HUES64 (cell line): ENCODE measurements around the gene ZNF618.
"Not testable (repeated sequence)": the region's sequence is repeated elsewhere in the genome, so short reads cannot be mapped to it uniquely, and the experiment has no call there.

Experiments used
- H3K27ac ChIP-seq: 2 replicates; pipeline ENCODE4 v1.7.0; 2013; ENCODE audit warnings: low read depth, low read length, inconsistent platforms
- H3K27me3 ChIP-seq: 2 replicates; pipeline ENCODE4 v1.6.1; 2013; ENCODE audit warnings: mild to moderate bottlenecking, low read length; ENCODE audit not compliant: insufficient read depth
- H3K36me3 ChIP-seq: 2 replicates; pipeline ENCODE4 v1.6.1; 2013; ENCODE audit warnings: mild to moderate bottlenecking, low read length; ENCODE audit not compliant: insufficient read depth
- H3K4me1 ChIP-seq: 2 replicates; pipeline ENCODE4 v1.6.1; 2013; ENCODE audit warnings: mild to moderate bottlenecking, low read length, moderate library complexity; ENCODE audit not compliant: insufficient read depth
- H3K4me3 ChIP-seq: 2 replicates; pipeline ENCODE4 v1.5.1; 2013; ENCODE audit warnings: mild to moderate bottlenecking, low read length, moderate library complexity
- H3K9ac ChIP-seq: 2 replicates; pipeline ENCODE4 v1.6.1; 2013; ENCODE audit warnings: mild to moderate bottlenecking, low read depth, low read length
- H3K9me3 ChIP-seq: 2 replicates; pipeline ENCODE4 v1.6.1; 2013; ENCODE audit warnings: low read depth, low read length; ENCODE audit not compliant: insufficient read depth
- WGBS: fragments of 150-250, 120-280 bp; methylation state at CpG from one replicate; pipeline ENCODE4 v1.1.7; 2013; ENCODE audit warnings: missing lambda C conversion rate; 5-methylcytosine and 5-hydroxymethylcytosine counted together

ZNF618 gene

GRCh38 chr9:114080773-114081440, 204.8 kb downstream of the ZNF618 start:
- Histone ChIP-seq H3K27me3 (no peaks in the 10 kb centered on the region), H3K9ac (no peak overlapping the region), H3K4me3 (no peak overlapping the region), H3K36me3 (no peaks in the 10 kb centered on the region), H3K4me1 (no peaks in the 10 kb centered on the region), H3K9me3 (no peaks in the 10 kb centered on the region), H3K27ac (no peak overlapping the region)
- 87% methylated on average over 7 of the region's 7 CpGs for WGBS

- Histone ChIP-seq H3K9ac (no peak overlapping the region), H3K4me3 (no peak overlapping the region), H3K27me3 (no peaks in the 10 kb centered on the region), H3K9me3 (no peaks in the 10 kb centered on the region), H3K36me3 (no peaks in the 10 kb centered on the region), H3K4me1 (no peaks in the 10 kb centered on the region), H3K27ac (no peak overlapping the region)
- WGBS = 86% methylated on average over 6 of the region's 6 CpGs
Observed at GRCh38 chr9:114081441-114082016, 205.4 kb downstream of the ZNF618 start.

- Histone ChIP-seq H3K27me3 (no peaks in the 10 kb centered on the region), H3K9me3 (no peaks in the 10 kb centered on the region), H3K4me1 (no peaks in the 10 kb centered on the region), H3K27ac (no peak overlapping the region), H3K9ac (no peak overlapping the region), H3K4me3 (no peak overlapping the region), H3K36me3 (no peaks in the 10 kb centered on the region)
- 60% methylated on average over 10 of the region's 10 CpGs for WGBS
Observed at GRCh38 chr9:114082017-114082762, 206.1 kb downstream of the ZNF618 start.

GRCh38 chr9:114082763-114083412, 206.8 kb downstream of the ZNF618 start:
- WGBS = 80% methylated on average over 13 of the region's 13 CpGs
- H3K9me3 ChIP-seq, H3K36me3 ChIP-seq, H3K4me1 ChIP-seq, H3K27me3 ChIP-seq, H3K4me3 ChIP-seq, H3K9ac ChIP-seq, H3K27ac ChIP-seq: not testable (repeated sequence)

- Histone ChIP-seq H3K27me3 (no peaks in the 10 kb centered on the region; the same call in 1 of the 2 replicates), H3K4me3 (no peak overlapping the region), H3K27ac (no peak overlapping the region), H3K4me1 (no peaks in the 10 kb centered on the region), H3K36me3 (no peaks in the 10 kb centered on the region), H3K9me3 (no peaks in the 10 kb centered on the region), H3K9ac (no peak overlapping the region)
- WGBS = 90% methylated on average over 6 of the region's 6 CpGs
Observed at GRCh38 chr9:114083666-114084065, 207.6 kb downstream of the ZNF618 start.

- no peaks in the 10 kb centered on the region; the same call in 1 of the 2 replicates for H3K27me3 ChIP-seq
- no peak overlapping the region for H3K27ac ChIP-seq
- H3K4me3 ChIP-seq = no peak overlapping the region
- H3K9ac ChIP-seq = no peak overlapping the region
- no peaks in the 10 kb centered on the region for H3K4me1 ChIP-seq
- no peaks in the 10 kb centered on the region for H3K9me3 ChIP-seq
- no peaks in the 10 kb centered on the region for H3K36me3 ChIP-seq
- WGBS = 88% methylated on average over 10 of the region's 11 CpGs
Observed at GRCh38 chr9:114084282-114085073, 208.4 kb downstream of the ZNF618 start.

GRCh38 chr9:114085387-114085789, 209.3 kb downstream of the ZNF618 start:
- no peaks in the 10 kb centered on the region for H3K36me3 ChIP-seq
- no peak overlapping the region for H3K9ac ChIP-seq
- H3K9me3 ChIP-seq = no peaks in the 10 kb centered on the region
- no peak overlapping the region for H3K27ac ChIP-seq
- H3K27me3 ChIP-seq = no peaks in the 10 kb centered on the region; the same call in 1 of the 2 replicates
- no peaks in the 10 kb centered on the region for H3K4me1 ChIP-seq
- H3K4me3 ChIP-seq = no peak overlapping the region
- 95% methylated on average over 9 of the region's 9 CpGs for WGBS

GRCh38 chr9:114086009-114086408, 209.9 kb downstream of the ZNF618 start:
- Histone ChIP-seq H3K36me3 (no peaks in the 10 kb centered on the region), H3K4me1 (no peaks in the 10 kb centered on the region), H3K9me3 (no peaks in the 10 kb centered on the region), H3K4me3 (no peak overlapping the region), H3K27ac (no peak overlapping the region), H3K27me3 (no peaks in the 10 kb centered on the region; the same call in 1 of the 2 replicates), H3K9ac (no peak overlapping the region)
- 94% methylated on average over 6 of the region's 6 CpGs for WGBS

GRCh38 chr9:114086607-114087006, 210.5 kb downstream of the ZNF618 start:
- H3K27me3 ChIP-seq = no peaks in the 10 kb centered on the region; the same call in 1 of the 2 replicates
- H3K9ac ChIP-seq = no peak overlapping the region
- no peak overlapping the region for H3K4me3 ChIP-seq
- H3K9me3 ChIP-seq = no peaks in the 10 kb centered on the region
- no peaks in the 10 kb centered on the region for H3K36me3 ChIP-seq
- no peak overlapping the region for H3K27ac ChIP-seq
- 91% methylated on average over 4 of the region's 4 CpGs for WGBS
- H3K4me1 ChIP-seq = no peaks in the 10 kb centered on the region

- 86% methylated on average over 7 of the region's 7 CpGs for WGBS
- no peaks in the 10 kb centered on the region for H3K4me1 ChIP-seq
- no peaks in the 10 kb centered on the region for H3K36me3 ChIP-seq
- H3K9ac ChIP-seq = no peak overlapping the region
- no peaks in the 10 kb centered on the region for H3K9me3 ChIP-seq
- no peaks in the 10 kb centered on the region; the same call in 1 of the 2 replicates for H3K27me3 ChIP-seq
- no peak overlapping the region for H3K27ac ChIP-seq
- no peak overlapping the region for H3K4me3 ChIP-seq
Observed at GRCh38 chr9:114087721-114088120, 211.6 kb downstream of the ZNF618 start.
